Stimulated activated naive B cell treated with anti-CD40 and anti-IgM and Interleukin-4, amounts not matched to agents 10 μg/mL and 1 μg/mL and 100 μg/mL, for 72 hours (primary cell): Measurements from ENCODE around the gene SCGB1C1.

Experiments
- ATAC-seq, 2 donors: fragments of 150-1000 bp; cut with Tn5 transposase; replicated peaks; 2 replicates each; pipeline ENCODE4 v1.10.0; 2021; ENCODE audit warnings: moderate library complexity in 1 of 2
- DNase-seq: peaks from one replicate; pipeline ENCODE4 v3.0.0; 2021
- H3K27ac Mint-ChIP-seq: one replicate; pipeline ENCODE4 v1.8.0; 2022; ENCODE audit warnings: mild to moderate bottlenecking, mixed read lengths
- H3K27me3 Mint-ChIP-seq, 2 donors: one replicate each; pipeline ENCODE4 v1.8.0; 2022; ENCODE audit warnings: mixed read lengths in 2 of 2
- H3K36me3 Mint-ChIP-seq, 2 donors: one replicate each; pipeline ENCODE4 v1.8.0; 2022; ENCODE audit warnings: mixed read lengths in 2 of 2, mild to moderate bottlenecking in 1 of 2
- H3K4me1 Mint-ChIP-seq, 2 donors: one replicate each; pipeline ENCODE4 v1.8.0; 2022; ENCODE audit warnings: mixed read lengths in 2 of 2, mild to moderate bottlenecking in 1 of 2
- H3K4me3 Mint-ChIP-seq, 2 donors: one replicate each; pipeline ENCODE4 v1.8.0; 2022; ENCODE audit warnings: mild to moderate bottlenecking in 2 of 2, mixed read lengths in 2 of 2, moderate library complexity in 1 of 2
- H3K9me3 Mint-ChIP-seq, 2 donors: one replicate each; pipeline ENCODE4 v1.8.0; 2022; ENCODE audit warnings: mixed read lengths in 2 of 2, mild to moderate bottlenecking in 1 of 2

The SCGB1C1 gene

DNA sequence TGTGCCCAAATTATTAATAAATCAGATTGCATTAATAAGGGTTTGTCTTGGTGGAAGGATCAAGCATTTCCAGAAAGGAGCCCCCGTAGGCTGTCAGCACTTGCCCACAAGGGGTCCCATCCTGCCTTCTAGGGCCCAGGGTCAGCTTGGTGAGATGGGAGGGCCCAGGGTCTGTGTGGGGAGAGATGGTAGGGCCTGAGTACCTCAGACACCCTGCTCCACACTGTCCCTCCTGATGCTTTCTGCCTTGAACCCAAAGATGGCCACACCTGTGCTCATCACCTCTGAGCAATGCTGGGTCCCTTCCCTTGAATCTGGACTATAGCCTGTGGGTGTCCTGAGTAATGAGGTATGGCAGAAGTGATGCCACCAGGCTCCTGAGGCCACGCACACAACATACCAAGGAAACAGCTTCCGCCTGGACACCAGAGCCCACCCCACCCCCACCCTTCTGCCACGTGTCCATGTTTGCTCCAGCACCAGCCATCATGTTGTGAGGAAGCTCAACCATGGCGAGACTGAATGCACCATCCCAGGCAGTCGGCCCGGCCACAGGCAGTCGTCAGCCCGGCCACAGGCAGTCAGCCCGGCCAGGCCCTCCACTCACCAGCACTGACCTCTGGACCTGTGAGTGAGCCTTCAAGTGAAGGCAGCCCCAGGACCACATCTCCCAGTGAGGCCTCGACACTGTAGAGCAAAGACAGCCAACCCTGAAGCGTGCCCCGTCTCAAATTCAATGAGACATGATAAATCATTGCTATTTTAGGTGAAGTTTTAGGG lies 7.5 kb downstream of the SCGB1C1 start:
- no peak overlapping the region for H3K27ac Mint-ChIP-seq
- no peak overlapping the region for H3K4me3 Mint-ChIP-seq
- no peaks in the 10 kb centered on the region for H3K27me3 Mint-ChIP-seq
- DNase-seq, result no peak
- no peaks in the 10 kb centered on the region for H3K9me3 Mint-ChIP-seq
- peaks cover 14 to 22% of the 10 kb centered on the region in 2 donors for H3K36me3 Mint-ChIP-seq
- peaks cover 25 to 36% of the 10 kb centered on the region in 2 donors for H3K4me1 Mint-ChIP-seq
- ATAC-seq, result no peak

DNA sequence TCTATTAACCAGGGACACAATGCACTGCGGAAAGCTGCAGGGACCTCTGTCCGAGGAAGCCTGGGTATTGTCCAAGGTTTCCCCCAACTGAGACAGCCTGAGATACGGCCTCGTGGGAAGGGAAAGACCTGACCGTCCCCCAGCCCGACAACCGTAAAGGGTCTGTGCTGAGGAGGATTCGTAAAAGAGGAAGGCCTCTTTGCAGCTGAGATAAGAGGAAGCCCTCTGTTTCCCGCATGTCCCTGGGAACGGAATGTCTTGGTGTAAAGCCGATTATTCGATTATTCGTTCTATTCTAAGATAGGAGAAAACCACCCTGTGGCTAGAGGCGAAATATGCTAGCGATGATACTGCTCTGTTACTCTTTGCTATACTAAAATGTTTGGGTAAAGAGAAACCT lies 9.1 kb downstream of the SCGB1C1 start:
- Mint-ChIP-seq H3K27ac (no peak overlapping the region), H3K4me1 (peaks cover 29 to 51% of the 10 kb centered on the region in 2 donors), H3K9me3 (no peaks in the 10 kb centered on the region), H3K27me3 (no peaks in the 10 kb centered on the region), H3K36me3 (peaks cover 17 to 26% of the 10 kb centered on the region in 2 donors), H3K4me3 (no peak overlapping the region)
- DNase-seq (no peak), ATAC-seq (no peak)

- Mint-ChIP-seq H3K36me3 (peaks cover 18 to 31% of the 10 kb centered on the region in 2 donors), H3K9me3 (no peaks in the 10 kb centered on the region), H3K27ac (peak overlapping the region; percentile 31), H3K4me1 (peaks cover 29 to 51% of the 10 kb centered on the region in 2 donors), H3K4me3 (no peak overlapping the region), H3K27me3 (no peaks in the 10 kb centered on the region)
- DNase-seq (no peak), ATAC-seq (no peak)
Observed at GRCh38 chr11:202490-202889, 9.6 kb downstream of the SCGB1C1 start.

DNA sequence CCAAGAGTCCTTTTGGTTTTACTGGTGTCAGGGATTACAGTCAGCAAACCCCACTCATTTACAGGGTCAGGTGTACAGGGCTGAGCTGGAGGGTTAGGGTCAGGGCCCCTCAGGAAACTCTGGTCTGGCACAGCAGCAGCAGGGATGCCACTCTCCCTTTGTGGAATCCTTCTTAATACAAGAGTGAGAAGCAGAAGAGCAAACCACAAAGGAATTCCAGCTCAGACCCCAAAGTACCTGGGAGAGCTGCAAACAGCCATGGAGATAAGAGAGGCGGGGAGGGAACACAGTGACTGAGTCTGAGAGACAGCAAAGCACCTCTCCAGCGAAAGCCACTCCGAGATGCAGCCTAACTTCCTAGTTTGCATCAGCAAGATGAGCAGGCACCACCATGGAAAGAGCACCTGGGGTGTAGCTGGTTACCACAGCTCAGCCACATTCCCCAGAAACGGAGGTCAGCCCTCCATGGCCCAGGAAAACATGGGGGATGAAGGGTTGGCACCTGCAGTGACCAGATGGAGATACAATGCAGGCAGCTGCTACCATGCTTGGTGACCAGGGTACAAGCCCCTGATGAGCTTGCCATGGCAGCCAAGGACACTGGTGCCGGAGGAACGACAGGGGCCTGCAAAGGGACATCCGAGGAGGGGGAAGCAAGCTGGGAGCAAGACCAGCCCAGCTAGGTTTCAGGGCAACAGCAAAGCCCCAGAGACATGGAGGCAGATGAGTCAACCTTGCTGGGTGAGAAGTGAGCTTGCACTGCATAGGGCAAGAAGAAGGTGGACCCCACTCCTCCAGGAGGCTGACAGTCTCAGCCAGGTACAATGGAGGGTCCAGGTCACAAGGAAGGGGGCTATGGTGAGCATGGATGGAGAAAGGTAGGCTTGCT lies 10.4 kb downstream of the SCGB1C1 start:
- H3K9me3 Mint-ChIP-seq, result no peaks in the 10 kb centered on the region
- peaks cover 18 to 36% of the 10 kb centered on the region in 2 donors for H3K36me3 Mint-ChIP-seq
- H3K4me3 Mint-ChIP-seq, result no peak overlapping the region
- peaks cover 29 to 51% of the 10 kb centered on the region in 2 donors for H3K4me1 Mint-ChIP-seq
- H3K27me3 Mint-ChIP-seq, result no peaks in the 10 kb centered on the region
- no peak for ATAC-seq
- no peak for DNase-seq
- peak overlapping the region; percentile 82 for H3K27ac Mint-ChIP-seq

DNA sequence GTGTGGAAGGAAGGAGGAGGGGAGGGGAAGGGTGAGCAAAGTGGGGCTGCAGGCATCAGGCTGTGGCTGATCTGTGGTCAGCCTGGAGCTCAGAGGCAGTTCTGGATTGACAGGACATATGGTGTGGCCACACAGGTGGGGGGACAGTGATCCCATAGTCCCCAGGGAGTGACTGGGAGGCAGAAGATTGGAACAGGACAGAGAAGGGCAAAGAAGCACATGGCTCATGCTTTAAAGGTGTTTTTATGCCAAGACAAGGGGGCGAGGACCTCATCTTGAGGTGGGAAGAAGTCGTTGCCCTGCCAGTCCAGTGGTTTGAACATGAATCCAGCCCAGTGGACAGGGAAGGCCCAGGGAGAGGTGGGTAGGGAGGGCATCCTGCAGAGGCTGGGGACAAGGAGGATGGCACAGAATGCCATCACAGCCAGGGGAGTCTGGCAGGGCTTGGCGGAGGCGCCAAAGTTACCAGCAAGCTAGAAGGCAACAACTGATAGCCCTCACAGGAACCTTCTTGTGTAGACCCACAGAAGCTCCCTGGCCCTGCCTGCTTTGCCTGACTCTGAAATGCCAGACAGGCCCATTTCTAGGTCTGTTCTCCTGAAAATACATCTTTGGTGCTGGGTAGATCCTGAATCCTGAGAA lies 11.2 kb downstream of the SCGB1C1 start:
- H3K4me3 Mint-ChIP-seq, result no peak overlapping the region
- peaks cover 20 to 43% of the 10 kb centered on the region in 2 donors for H3K36me3 Mint-ChIP-seq
- ATAC-seq, result no peak
- H3K27ac Mint-ChIP-seq, result peak overlapping the region; percentile 82
- H3K9me3 Mint-ChIP-seq, result no peaks in the 10 kb centered on the region
- peaks cover 29 to 51% of the 10 kb centered on the region in 2 donors for H3K4me1 Mint-ChIP-seq
- H3K27me3 Mint-ChIP-seq, result no peaks in the 10 kb centered on the region
- DNase-seq, result no peak

GRCh38 chr11:204587-205109 lies 11.8 kb downstream of the SCGB1C1 start:
- peaks cover 31 to 57% of the 10 kb centered on the region in 2 donors for H3K4me1 Mint-ChIP-seq
- no peak overlapping the region for H3K27ac Mint-ChIP-seq
- no peaks in the 10 kb centered on the region for H3K27me3 Mint-ChIP-seq
- H3K36me3 Mint-ChIP-seq, result peaks cover 23 to 44% of the 10 kb centered on the region in 2 donors
- H3K9me3 Mint-ChIP-seq, result no peaks in the 10 kb centered on the region
- ATAC-seq (no peak), DNase-seq (no peak)
- H3K4me3 Mint-ChIP-seq, result no peak overlapping the region

- peak overlapping the region; percentile 92 to 95 for H3K4me3 Mint-ChIP-seq
- H3K36me3 Mint-ChIP-seq, result peaks cover 28 to 51% of the 10 kb centered on the region in 2 donors
- H3K9me3 Mint-ChIP-seq, result no peaks in the 10 kb centered on the region
- H3K4me1 Mint-ChIP-seq, result peaks cover 38 to 65% of the 10 kb centered on the region in 2 donors
- ATAC-seq, result no peak
- no peaks in the 10 kb centered on the region for H3K27me3 Mint-ChIP-seq
- DNase-seq, result no peak
- peak overlapping the region; percentile 20 for H3K27ac Mint-ChIP-seq
Observed at GRCh38 chr11:205221-206001, 12.5 kb downstream of the SCGB1C1 start.

DNA sequence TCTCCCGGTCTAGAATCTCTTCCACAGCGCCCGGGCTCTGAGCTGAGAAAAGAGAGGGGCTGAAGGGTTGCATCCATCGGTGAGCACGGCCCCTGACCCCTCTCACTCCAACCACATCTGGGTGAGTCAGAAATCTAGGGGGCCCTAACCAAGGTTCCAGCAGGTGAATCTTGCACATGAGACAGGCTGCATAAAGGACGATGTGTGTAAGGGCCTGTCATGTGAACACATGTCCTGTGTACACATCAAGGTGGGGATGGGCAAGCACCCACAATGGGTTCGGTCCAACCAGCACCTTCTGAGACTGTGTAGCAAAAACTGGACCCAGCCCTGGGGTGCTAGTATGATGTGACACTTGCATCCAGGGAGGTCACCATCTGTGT lies 13.1 kb downstream of the SCGB1C1 start:
- Mint-ChIP-seq H3K27me3 (no peaks in the 10 kb centered on the region), H3K27ac (peak overlapping the region; percentile 98), H3K4me1 (peaks cover 38 to 63% of the 10 kb centered on the region in 2 donors), H3K36me3 (peaks cover 26 to 54% of the 10 kb centered on the region in 2 donors), H3K4me3 (peak overlapping the region; percentile 92 to 95), H3K9me3 (no peaks in the 10 kb centered on the region)
- ATAC-seq, result no peak
- DNase-seq, result no peak

DNA sequence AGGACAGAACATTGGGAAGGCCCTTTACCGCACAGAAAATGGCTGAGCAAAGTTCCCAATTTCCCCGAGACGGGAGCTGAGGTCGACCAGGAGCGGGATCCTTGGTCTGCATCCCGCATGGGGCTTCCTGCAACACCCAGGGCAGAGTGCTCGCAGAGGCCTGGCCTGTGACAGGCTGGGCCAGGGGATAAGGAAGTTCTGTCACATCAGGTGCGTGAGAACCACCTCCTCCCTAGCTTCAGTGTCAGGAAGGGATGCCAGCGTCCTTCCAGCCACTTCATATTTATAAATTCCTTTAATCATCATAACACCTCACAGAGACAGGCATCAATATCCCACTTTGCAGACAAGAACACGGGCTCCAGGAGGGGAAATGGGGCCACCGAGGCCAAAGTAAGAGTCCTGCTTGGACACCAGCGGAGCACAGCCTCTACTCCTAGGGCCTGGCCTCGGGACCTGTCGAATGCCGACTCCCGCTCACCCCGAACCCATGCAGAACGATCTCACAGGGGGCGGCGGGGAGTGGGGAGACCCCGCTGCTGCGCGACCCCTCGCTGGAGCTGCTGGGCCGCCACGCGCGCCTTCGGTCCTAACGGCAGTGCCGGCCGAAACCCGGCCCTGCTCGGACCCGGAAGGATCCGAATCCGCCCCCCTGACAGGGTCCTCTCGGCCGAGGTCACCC lies 13.8 kb downstream of the SCGB1C1 start:
- ATAC-seq (peak; percentile 1 to 3), DNase-seq (no peak)
- Mint-ChIP-seq H3K36me3 (peaks cover 30 to 61% of the 10 kb centered on the region in 2 donors), H3K27me3 (no peaks in the 10 kb centered on the region), H3K4me1 (peaks cover 40 to 64% of the 10 kb centered on the region in 2 donors), H3K9me3 (no peaks in the 10 kb centered on the region), H3K4me3 (peak overlapping the region; percentile 92 to 95), H3K27ac (peak overlapping the region; percentile 98)

- no peaks in the 10 kb centered on the region for H3K27me3 Mint-ChIP-seq
- ATAC-seq (peak; percentile 78 to 85), DNase-seq (peak; percentile 98)
- peak within 1 kb of the TSS; percentile 98 for H3K27ac Mint-ChIP-seq
- H3K36me3 Mint-ChIP-seq, result peaks cover 31 to 62% of the 10 kb centered on the region in 2 donors
- H3K4me3 Mint-ChIP-seq, result peak within 1 kb of the TSS; percentile 92 to 95
- H3K9me3 Mint-ChIP-seq, result no peaks in the 10 kb centered on the region
- peaks cover 36 to 61% of the 10 kb centered on the region in 2 donors for H3K4me1 Mint-ChIP-seq
Observed at GRCh38 chr11:207208-207862, 14.5 kb downstream of the SCGB1C1 start, which contains the start of the genes BET1L and RIC8A. Gene BET1L (minus strand): TSS chr11:207399. CDS start chr11:207321, 78 bp downstream. Gene RIC8A (plus strand): TSS chr11:207708. CDS start chr11:208855, 1,147 bp downstream.

GRCh38 chr11:207863-208180 lies 14.9 kb downstream of the SCGB1C1 start:
- no peak for DNase-seq
- H3K27ac Mint-ChIP-seq, result peak overlapping the region; percentile 98
- H3K36me3 Mint-ChIP-seq, result peaks cover 30 to 62% of the 10 kb centered on the region in 2 donors
- ATAC-seq, result peak; percentile 14 to 21
- no peaks in the 10 kb centered on the region for H3K9me3 Mint-ChIP-seq
- no peaks in the 10 kb centered on the region for H3K27me3 Mint-ChIP-seq
- H3K4me3 Mint-ChIP-seq, result peak overlapping the region; percentile 92 to 95
- H3K4me1 Mint-ChIP-seq, result peaks cover 32 to 56% of the 10 kb centered on the region in 2 donors

GRCh38 chr11:208181-208916 lies 15.5 kb downstream of the SCGB1C1 start:
- Mint-ChIP-seq H3K4me3 (peak overlapping the region; percentile 92 to 95), H3K4me1 (peaks cover 31 to 55% of the 10 kb centered on the region in 2 donors)
- ATAC-seq, result peak; percentile 72 to 73

More at GRCh38 chr11:208181-208916, 15.5 kb downstream of the SCGB1C1 start:
- Mint-ChIP-seq H3K9me3 (no peaks in the 10 kb centered on the region), H3K36me3 (peaks cover 30 to 62% of the 10 kb centered on the region in 2 donors), H3K27me3 (no peaks in the 10 kb centered on the region), H3K27ac (peak overlapping the region; percentile 98)
- DNase-seq, result peak; percentile 78
